Thyroid gland (tissue), 4 donors: Measurements from ENCODE around the gene RNF115.
"Not testable (repeated sequence)": the region's sequence is repeated elsewhere in the genome, so short reads cannot be mapped to it uniquely, and the experiment has no call there.

Experiments
- POLR2A ChIP-seq, 2 donors: fragments of 450-650 bp; IDR thresholded peaks; one replicate each; pipeline ENCODE4 v1.6.1; 2017; ENCODE audit warnings: antibody characterized with exemption in 2 of 2, mild to moderate bottlenecking in 2 of 2, moderate library complexity in 1 of 2
- TF ChIP-seq, protein P1 (sequence below), 6 experiments: fragments of 200-600 bp in 3 of 6; fragments of 450-650 bp in 3 of 6; sonication (generic) in 3 of 6; IDR thresholded peaks; one replicate each; pipeline ENCODE4 v1.5.1; 2016 to 2019; ENCODE audit warnings: antibody characterized with exemption in 6 of 6, mild to moderate bottlenecking in 2 of 6, inconsistent platforms in 1 of 6, moderate library complexity in 1 of 6

DNA sequence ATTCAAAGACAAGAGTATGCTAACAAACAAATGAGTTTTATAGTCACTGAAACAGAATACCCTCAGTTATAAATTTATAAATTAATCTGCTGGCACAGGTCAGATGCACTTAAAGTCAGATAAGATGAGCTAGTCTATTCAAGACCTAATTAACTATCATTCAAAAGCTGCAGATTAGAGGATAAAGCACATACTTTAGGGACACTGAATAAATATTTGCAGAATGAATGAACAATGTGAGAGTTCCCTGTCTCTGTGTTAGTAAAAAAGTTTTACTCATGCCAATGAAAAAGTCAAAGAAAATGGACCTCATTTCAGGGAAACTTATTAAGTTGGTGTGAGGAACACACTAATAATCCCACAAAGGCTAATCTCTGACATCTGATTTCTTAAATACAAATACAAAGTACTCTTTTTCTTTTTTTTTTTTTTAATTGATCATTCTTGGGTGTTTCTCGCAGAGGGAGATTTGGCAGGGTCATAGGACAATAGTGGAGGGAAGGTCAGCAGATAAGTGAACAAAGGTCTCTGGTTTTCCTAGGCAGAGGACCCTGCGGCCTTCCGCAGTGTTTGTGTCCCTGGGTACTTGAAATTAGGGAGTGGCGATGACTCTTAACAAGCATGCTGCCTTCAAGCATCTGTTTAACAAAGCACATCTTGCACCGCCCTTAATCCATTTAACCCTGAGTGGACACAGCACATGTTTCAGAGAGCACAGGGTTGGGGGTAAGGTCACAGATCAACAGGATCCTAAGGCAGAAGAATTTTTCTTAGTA, 58.1 kb downstream of the RNF115 start:
- TF ChIP-seq, protein P1, sequence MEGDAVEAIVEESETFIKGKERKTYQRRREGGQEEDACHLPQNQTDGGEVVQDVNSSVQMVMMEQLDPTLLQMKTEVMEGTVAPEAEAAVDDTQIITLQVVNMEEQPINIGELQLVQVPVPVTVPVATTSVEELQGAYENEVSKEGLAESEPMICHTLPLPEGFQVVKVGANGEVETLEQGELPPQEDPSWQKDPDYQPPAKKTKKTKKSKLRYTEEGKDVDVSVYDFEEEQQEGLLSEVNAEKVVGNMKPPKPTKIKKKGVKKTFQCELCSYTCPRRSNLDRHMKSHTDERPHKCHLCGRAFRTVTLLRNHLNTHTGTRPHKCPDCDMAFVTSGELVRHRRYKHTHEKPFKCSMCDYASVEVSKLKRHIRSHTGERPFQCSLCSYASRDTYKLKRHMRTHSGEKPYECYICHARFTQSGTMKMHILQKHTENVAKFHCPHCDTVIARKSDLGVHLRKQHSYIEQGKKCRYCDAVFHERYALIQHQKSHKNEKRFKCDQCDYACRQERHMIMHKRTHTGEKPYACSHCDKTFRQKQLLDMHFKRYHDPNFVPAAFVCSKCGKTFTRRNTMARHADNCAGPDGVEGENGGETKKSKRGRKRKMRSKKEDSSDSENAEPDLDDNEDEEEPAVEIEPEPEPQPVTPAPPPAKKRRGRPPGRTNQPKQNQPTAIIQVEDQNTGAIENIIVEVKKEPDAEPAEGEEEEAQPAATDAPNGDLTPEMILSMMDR (IDR thresholded peaks at IDR 0.05) = not testable (repeated sequence)
- not testable (repeated sequence) for TF ChIP-seq POLR2A (IDR thresholded peaks at IDR 0.05)
